Activated CD8-positive, alpha-beta T cell treated with anti-CD3 and anti-CD28 coated beads for 36 hours (primary cell): ENCODE data around the gene BDP1. TPM values are rescaled to one million over a fixed set of nuclear protein-coding genes. Genes with fewer than 3 reads are reported as not detected.
"Not testable (repeated sequence)": the region's sequence is repeated elsewhere in the genome, so short reads cannot be mapped to it uniquely, and the experiment has no call there.

Experiments
- ATAC-seq: fragments of 200-7000 bp; cut with Tn5 transposase; one replicate; pipeline ENCODE4 v1.10.0; 2021; ENCODE audit warnings: mild to moderate bottlenecking, moderate library complexity
- CTCF ChIA-PET: fragments of 350-600 bp; sonication (Branson Sonifier 250); formaldehyde crosslinking; loops from one replicate; lab custom pipeline; 2021; ENCODE audit warnings: antibody characterized with exemption; lab: Charles Lee
- POLR2A ChIA-PET: fragments of 350-600 bp; sonication (Branson Sonifier 250); formaldehyde crosslinking; loops from one replicate; lab custom pipeline; 2021; ENCODE audit warnings: antibody characterized with exemption; lab: Charles Lee
- DNase-seq: peaks from one replicate; pipeline ENCODE4 v3.0.0-alpha.2; 2020
- H3K27ac Mint-ChIP-seq: one replicate; pipeline ENCODE4 v1.8.0; 2021; ENCODE audit warnings: mild to moderate bottlenecking, mixed read lengths
- H3K27me3 Mint-ChIP-seq: one replicate; pipeline ENCODE4 v1.8.0; 2021; ENCODE audit warnings: mixed read lengths
- H3K36me3 Mint-ChIP-seq: one replicate; pipeline ENCODE4 v1.8.0; 2021; ENCODE audit warnings: low read depth, mixed read lengths
- H3K4me1 Mint-ChIP-seq: one replicate; pipeline ENCODE4 v1.8.0; 2021; ENCODE audit warnings: low read depth, mixed read lengths
- H3K4me3 Mint-ChIP-seq: one replicate; pipeline ENCODE4 v1.8.0; 2021; ENCODE audit warnings: mild to moderate bottlenecking, moderate library complexity, mixed read lengths
- H3K9me3 Mint-ChIP-seq: one replicate; pipeline ENCODE4 v1.8.0; 2021; ENCODE audit warnings: mixed read lengths
- CTCF ChIP-seq: fragments of 200-600 bp; IDR thresholded peaks from one replicate; pipeline ENCODE4 v1.8.0; 2022; ENCODE audit warnings: antibody characterized with exemption, mild to moderate bottlenecking
- intact Hi-C: fragments of 100-400 bp; cut with micrococcal nuclease; formaldehyde crosslinking; loops from one replicate; pipeline ENCODE4 v1.10.0; 2022
- total RNA-seq, 2 experiments: library from RNA; stranded (reverse); gene quantifications; one replicate each; pipeline ENCODE4 v1.2.3, GENCODE V29; 2021

BDP1 gene
- total RNA-seq, 2 experiments from 2014 or later: 26.8 TPM

GRCh38 chr5:71528206-71528605 is 72.8 kb downstream of the BDP1 start:
- no peak for DNase-seq
- Mint-ChIP-seq H3K4me1 (peaks cover 6% of the 10 kb centered on the region), H3K9me3 (no peaks in the 10 kb centered on the region), H3K27me3 (no peaks in the 10 kb centered on the region), H3K27ac (no peak overlapping the region), H3K4me3 (no peak overlapping the region), H3K36me3 (peaks cover 29% of the 10 kb centered on the region)
- ChIA-PET CTCF (no interaction called here), POLR2A (no interaction called here)
- no peak for TF ChIP-seq CTCF
- intact Hi-C loops: no loop called here
- no peak for ATAC-seq

- Mint-ChIP-seq H3K9me3 (no peaks in the 10 kb centered on the region), H3K4me1 (peaks cover 11% of the 10 kb centered on the region), H3K27ac (no peak overlapping the region), H3K27me3 (no peaks in the 10 kb centered on the region), H3K36me3 (peaks cover 28% of the 10 kb centered on the region), H3K4me3 (no peak overlapping the region)
- intact Hi-C loops: no loop called here
- DNase-seq (no peak), ATAC-seq (no peak)
- TF ChIP-seq CTCF: no peak
- ChIA-PET POLR2A (interaction anchor here (1.4 kb wide), 1 partner anchor 14 kb away, joined by 3 read pairs; no protein-coding TSS in a partner anchor), CTCF (interaction anchor here (0.6 to 1.4 kb wide), 3 partner anchors 21 to 72 kb away, joined by 3 read pairs; no protein-coding TSS in a partner anchor)
Observed at GRCh38 chr5:71529682-71530081, 74.2 kb downstream of the BDP1 start.

- intact Hi-C loops: no loop called here
- no peak for DNase-seq
- Mint-ChIP-seq H3K9me3 (no peaks in the 10 kb centered on the region), H3K4me1 (peaks cover 9% of the 10 kb centered on the region), H3K27ac (no peak overlapping the region), H3K4me3 (no peak overlapping the region), H3K27me3 (no peaks in the 10 kb centered on the region), H3K36me3 (peaks cover 35% of the 10 kb centered on the region)
- ChIA-PET CTCF (no interaction called here), POLR2A (no interaction called here)
- TF ChIP-seq CTCF: no peak
- ATAC-seq: no peak
Observed at GRCh38 chr5:71533142-71533541, 77.7 kb downstream of the BDP1 start.

GRCh38 chr5:71533615-71534014 is 78.2 kb downstream of the BDP1 start:
- intact Hi-C loops: no loop called here
- no peak for DNase-seq

GRCh38 chr5:71537687-71538086 is 82.2 kb downstream of the BDP1 start:
- H3K27me3 Mint-ChIP-seq: no peaks in the 10 kb centered on the region
- no peak for ATAC-seq
- TF ChIP-seq CTCF: no peak
- H3K27ac Mint-ChIP-seq: no peak overlapping the region
- H3K4me1 Mint-ChIP-seq: peaks cover 8% of the 10 kb centered on the region
- intact Hi-C loops: no loop called here
- H3K4me3 Mint-ChIP-seq: no peak overlapping the region
- ChIA-PET CTCF (no interaction called here), POLR2A (no interaction called here)
- peaks cover 44% of the 10 kb centered on the region for H3K36me3 Mint-ChIP-seq
- no peaks in the 10 kb centered on the region for H3K9me3 Mint-ChIP-seq
- no peak for DNase-seq

More at GRCh38 chr5:71533615-71534014, 78.2 kb downstream of the BDP1 start:
- Mint-ChIP-seq H3K9me3 (no peaks in the 10 kb centered on the region), H3K4me3 (no peak overlapping the region), H3K36me3 (peaks cover 33% of the 10 kb centered on the region), H3K4me1 (peaks cover 9% of the 10 kb centered on the region), H3K27me3 (no peaks in the 10 kb centered on the region), H3K27ac (no peak overlapping the region)
- TF ChIP-seq CTCF: no peak
- CTCF ChIA-PET: no interaction called here
- POLR2A ChIA-PET: no interaction called here
- peak; percentile 77 for ATAC-seq

GRCh38 chr5:71550885-71551284 is 95.4 kb downstream of the BDP1 start:
- ATAC-seq, H3K4me3 Mint-ChIP-seq, H3K27me3 Mint-ChIP-seq, H3K4me1 Mint-ChIP-seq, POLR2A ChIA-PET, DNase-seq, H3K27ac Mint-ChIP-seq, intact Hi-C loops, H3K9me3 Mint-ChIP-seq: not testable (repeated sequence)
- peaks cover 55% of the 10 kb centered on the region for H3K36me3 Mint-ChIP-seq
- CTCF ChIA-PET: interaction anchor here (0.7 kb wide), 1 partner anchor 21 kb away, joined by 3 read pairs; no protein-coding TSS in a partner anchor

- intact Hi-C loops, H3K4me3 Mint-ChIP-seq, H3K27me3 Mint-ChIP-seq, ATAC-seq, H3K9me3 Mint-ChIP-seq, H3K4me1 Mint-ChIP-seq, DNase-seq, CTCF ChIA-PET, H3K27ac Mint-ChIP-seq, POLR2A ChIA-PET: not testable (repeated sequence)
- H3K36me3 Mint-ChIP-seq: peaks cover 57% of the 10 kb centered on the region
Observed at GRCh38 chr5:71551582-71551981, 96.1 kb downstream of the BDP1 start.
